NCI-H524 (cell line): Measurements from ENCODE around the gene TBPL2.
"Not testable (repeated sequence)": the region's sequence is repeated elsewhere in the genome, so short reads cannot be mapped to it uniquely, and the experiment has no call there.

Experiments used
- DNase-seq, 2 experiments: peaks; one replicate each; lab custom pipeline; 2025; lab: John Stamatoyannopoulos, UW

Gene TBPL2

GRCh38 chr14:55438066-55438683 is 2.2 kb downstream of the TBPL2 start:
- peak; percentile 52 to 79 for DNase-seq

GRCh38 chr14:55436931-55437330 is 3.5 kb downstream of the TBPL2 start:
- no peak for DNase-seq

- no peak for DNase-seq
Measured at GRCh38 chr14:55436519-55436918, 3.9 kb downstream of the TBPL2 start.

GRCh38 chr14:55434805-55435174 is 5.6 kb downstream of the TBPL2 start:
- DNase-seq, result no peak

GRCh38 chr14:55433880-55434804 is 6.3 kb downstream of the TBPL2 start:
- DNase-seq, result no peak

GRCh38 chr14:55432628-55433027 is 7.8 kb downstream of the TBPL2 start:
- no peak for DNase-seq

- DNase-seq, result peak; percentile 55 to 74
Measured at GRCh38 chr14:55430024-55430690, 10.3 kb downstream of the TBPL2 start.

- no peak for DNase-seq
Measured at GRCh38 chr14:55427439-55427838, 13.0 kb downstream of the TBPL2 start.

- DNase-seq, result no peak
Measured at GRCh38 chr14:55426891-55427290, 13.5 kb downstream of the TBPL2 start.

GRCh38 chr14:55425091-55425490 is 15.3 kb downstream of the TBPL2 start:
- DNase-seq, result peak; percentile 28 to 56

- DNase-seq, result no peak
Measured at GRCh38 chr14:55423969-55424368, 16.4 kb downstream of the TBPL2 start.

GRCh38 chr14:55422338-55422737 is 18.1 kb downstream of the TBPL2 start:
- DNase-seq, result not testable (repeated sequence)

GRCh38 chr14:55419663-55420062 is 20.8 kb downstream of the TBPL2 start:
- no peak for DNase-seq

- no peak for DNase-seq
Measured at GRCh38 chr14:55418411-55418810, 22.0 kb downstream of the TBPL2 start.

- no peak for DNase-seq
Measured at GRCh38 chr14:55417955-55418354, 22.5 kb downstream of the TBPL2 start.

- peak; percentile 16 to 67 for DNase-seq
Measured at GRCh38 chr14:55416866-55417265, 23.6 kb downstream of the TBPL2 start.

GRCh38 chr14:55414551-55414950 is 25.9 kb downstream of the TBPL2 start:
- DNase-seq, result no peak

- DNase-seq, result no peak
Measured at GRCh38 chr14:55412676-55413075, 27.7 kb downstream of the TBPL2 start.

- peak; percentile 91 to 92 for DNase-seq
Measured at GRCh38 chr14:55411426-55412389, 28.7 kb downstream of the TBPL2 start, which contains the start of gene ATG14. ATG14 (minus strand) TSS chr14:55411830; CDS start chr14:55411822, 8 bp downstream.

GRCh38 chr14:55410876-55411275 is 29.5 kb downstream of the TBPL2 start:
- DNase-seq, result no peak

GRCh38 chr14:55404173-55404854 is 36.1 kb downstream of the TBPL2 start:
- DNase-seq, result peak in 1 of 2 experiments; percentile 20
